MCF 10A (cell line): Measurements from ENCODE around the gene NEURL1B. TPM values are rescaled to one million over a fixed set of nuclear protein-coding genes. Genes with fewer than 3 reads are reported as not detected.

Experiments used
- BruUV-seq: library from RNA; stranded (reverse); fragments of 400-500 nt; replicated peaks from 2 replicates; lab custom pipeline; 2021; lab: Mats Ljungman, UMichigan
- CTCF ChIA-PET: fragments of 300-600 bp; sonication (Branson Sonifier 250); formaldehyde crosslinking; extraction: SDS; loops from one replicate; lab custom pipeline; 2021; ENCODE audit warnings: antibody characterized with exemption, inconsistent platforms; lab: Yijun Ruan, JAX
- POLR2A ChIA-PET: fragments of 300-600, 350-650 bp; sonication (Branson Sonifier 250); formaldehyde crosslinking; extraction: SDS; loops from one replicate; lab custom pipeline; 2020; ENCODE audit warnings: antibody characterized with exemption, inconsistent platforms; lab: Yijun Ruan, JAX
- DNase-seq: peaks from one replicate; pipeline ENCODE4 v3.0.0-alpha.2; 2018; ENCODE audit not compliant: unreplicated experiment
- H3K27ac Mint-ChIP-seq: one replicate; pipeline ENCODE4 v1.8.0; 2022; ENCODE audit warnings: mild to moderate bottlenecking, low read depth, mixed read lengths; ENCODE audit not compliant: unreplicated experiment
- H3K27me3 Mint-ChIP-seq: one replicate; pipeline ENCODE4 v1.8.0; 2022; ENCODE audit warnings: mixed read lengths; ENCODE audit not compliant: insufficient read depth, unreplicated experiment
- H3K36me3 Mint-ChIP-seq: one replicate; pipeline ENCODE4 v1.8.0; 2022; ENCODE audit warnings: mild to moderate bottlenecking, moderate library complexity, mixed read lengths; ENCODE audit not compliant: insufficient read depth, unreplicated experiment
- H3K4me1 Mint-ChIP-seq: one replicate; pipeline ENCODE4 v1.8.0; 2022; ENCODE audit warnings: mixed read lengths; ENCODE audit not compliant: insufficient read depth, unreplicated experiment
- H3K4me3 Mint-ChIP-seq: one replicate; pipeline ENCODE4 v1.8.0; 2022; ENCODE audit warnings: mild to moderate bottlenecking, moderate library complexity, mixed read lengths; ENCODE audit not compliant: unreplicated experiment
- H3K9me3 Mint-ChIP-seq: one replicate; pipeline ENCODE4 v1.8.0; 2022; ENCODE audit warnings: mixed read lengths; ENCODE audit not compliant: unreplicated experiment
- CTCF ChIP-seq: fragments of 200-600 bp; IDR thresholded peaks from one replicate; pipeline ENCODE4 v1.8.0; 2022; ENCODE audit warnings: antibody characterized with exemption, mild to moderate bottlenecking; ENCODE audit not compliant: unreplicated experiment
- intact Hi-C: fragments of 100-400 bp; cut with micrococcal nuclease; formaldehyde crosslinking; loops from 2 replicates; pipeline ENCODE4 v1.14.1; 2022
- total RNA-seq: library from RNA; stranded (reverse); gene quantifications from 2 replicates; pipeline ENCODE4 v1.2.3, GENCODE V29; 2022

NEURL1B gene
- total RNA-seq, 1 experiment from 2014 or later = 7.6 TPM

- CTCF ChIA-PET = no interaction called here
- Mint-ChIP-seq H3K4me1 (peaks cover 10% of the 10 kb centered on the region), H3K9me3 (no peaks in the 10 kb centered on the region), H3K4me3 (no peak overlapping the region), H3K36me3 (no peaks in the 10 kb centered on the region), H3K27me3 (no peaks in the 10 kb centered on the region), H3K27ac (no peak overlapping the region)
- intact Hi-C loops = no loop called here
- TF ChIP-seq CTCF = no peak
- POLR2A ChIA-PET = interaction anchor here (0.5 kb wide), 1 partner anchor 1834 kb away, joined by 3 read pairs; no protein-coding TSS in a partner anchor
- no peak for DNase-seq
- BruUV-seq = no TSS peak
Measured at GRCh38 chr5:172626031-172626581, 15.0 kb upstream of the NEURL1B start.

- Mint-ChIP-seq H3K9me3 (no peaks in the 10 kb centered on the region), H3K4me3 (no peak overlapping the region), H3K4me1 (no peaks in the 10 kb centered on the region), H3K36me3 (no peaks in the 10 kb centered on the region), H3K27me3 (no peaks in the 10 kb centered on the region), H3K27ac (no peak overlapping the region)
- intact Hi-C loops = no loop called here
- ChIA-PET POLR2A (interaction anchor here (0.9 to 1.7 kb wide), 3 partner anchors 18 to 101 kb away, joined by 3 to 4 read pairs (median 3); no protein-coding TSS in a partner anchor), CTCF (interaction anchor here (0.6 to 2.2 kb wide), 7 partner anchors 9 to 151 kb away, joined by 3 to 9 read pairs (median 3); no protein-coding TSS in a partner anchor)
- TF ChIP-seq CTCF = no peak
- no TSS peak for BruUV-seq
- DNase-seq = no peak
Measured at GRCh38 chr5:172630082-172630481, 11.0 kb upstream of the NEURL1B start.

GRCh38 chr5:172630482-172630881, 10.6 kb upstream of the NEURL1B start:
- H3K4me1 Mint-ChIP-seq = no peaks in the 10 kb centered on the region
- H3K27me3 Mint-ChIP-seq = no peaks in the 10 kb centered on the region
- H3K36me3 Mint-ChIP-seq = no peaks in the 10 kb centered on the region
- POLR2A ChIA-PET = interaction anchor here (1.3 to 1.7 kb wide), 2 partner anchors 18 to 25 kb away, joined by 3 to 4 read pairs; no protein-coding TSS in a partner anchor
- H3K4me3 Mint-ChIP-seq = no peak overlapping the region
- BruUV-seq = no TSS peak
- H3K27ac Mint-ChIP-seq = no peak overlapping the region
- CTCF ChIA-PET = interaction anchor here (0.9 to 2.2 kb wide), 4 partner anchors 9 to 151 kb away, joined by 3 to 9 read pairs (median 3); no protein-coding TSS in a partner anchor
- TF ChIP-seq CTCF = no peak
- H3K9me3 Mint-ChIP-seq = no peaks in the 10 kb centered on the region
- no peak for DNase-seq
- intact Hi-C loops = no loop called here

GRCh38 chr5:172630986-172631385, 10.1 kb upstream of the NEURL1B start:
- intact Hi-C loops = no loop called here
- ChIA-PET CTCF (interaction anchor here (0.9 to 2.2 kb wide), 2 partner anchors 66 to 152 kb away, joined by 3 to 9 read pairs; no protein-coding TSS in a partner anchor), POLR2A (interaction anchor here (1.7 kb wide), 1 partner anchor 19 kb away, joined by 3 read pairs; no protein-coding TSS in a partner anchor)
- no TSS peak for BruUV-seq
- Mint-ChIP-seq H3K9me3 (no peaks in the 10 kb centered on the region), H3K4me1 (no peaks in the 10 kb centered on the region), H3K27me3 (no peaks in the 10 kb centered on the region), H3K4me3 (no peak overlapping the region), H3K36me3 (no peaks in the 10 kb centered on the region), H3K27ac (no peak overlapping the region)
- no peak for DNase-seq
- no peak for TF ChIP-seq CTCF
